HG03066 (cell line): ENCODE results near the gene NHS.

Source experiments
- ATAC-seq: cut with Tn5 transposase; IDR thresholded peaks from one replicate; pipeline ENCODE4 v1.9.1; 2021; ENCODE audit warnings: low read depth; ENCODE audit not compliant: unreplicated experiment

NHS gene

GRCh38 chrX:17706676-17707075 is 331.7 kb downstream of the NHS start:
- no peak for ATAC-seq

- no peak for ATAC-seq
Observed at GRCh38 chrX:17707731-17708130, 332.7 kb downstream of the NHS start.

- ATAC-seq = no peak
Observed at GRCh38 chrX:17710871-17711301, 335.9 kb downstream of the NHS start.

- ATAC-seq = no peak
Observed at GRCh38 chrX:17713288-17713687, 338.3 kb downstream of the NHS start.

- ATAC-seq = no peak
Observed at GRCh38 chrX:17718649-17719165, 343.7 kb downstream of the NHS start.

GRCh38 chrX:17719711-17720110 is 344.7 kb downstream of the NHS start:
- ATAC-seq = no peak

GRCh38 chrX:17721715-17722114 is 346.7 kb downstream of the NHS start:
- ATAC-seq = no peak

GRCh38 chrX:17725181-17725580 is 350.2 kb downstream of the NHS start:
- ATAC-seq = no peak

- ATAC-seq = no peak
Observed at GRCh38 chrX:17732138-17732783, 357.3 kb downstream of the NHS start.

GRCh38 chrX:17735406-17735805 is 360.4 kb downstream of the NHS start:
- ATAC-seq = no peak

GRCh38 chrX:17736478-17736855 is 361.5 kb downstream of the NHS start:
- ATAC-seq = no peak

GRCh38 chrX:17736856-17737709 is 362.1 kb downstream of the NHS start, which contains the start of gene SCML1:
Gene SCML1 (plus strand): TSS chrX:17737493. CDS start chrX:17744187, 6,694 bp downstream.
- ATAC-seq = peak; percentile 74

- ATAC-seq = peak; percentile 4
Observed at GRCh38 chrX:17737710-17737985, 362.6 kb downstream of the NHS start.

GRCh38 chrX:17737986-17738713 is 363.1 kb downstream of the NHS start:
- no peak for ATAC-seq

- ATAC-seq = no peak
Observed at GRCh38 chrX:17738737-17739535, 363.9 kb downstream of the NHS start.

GRCh38 chrX:17740137-17741122 is 365.4 kb downstream of the NHS start:
- ATAC-seq = no peak

GRCh38 chrX:17741123-17741511 is 366.1 kb downstream of the NHS start:
- ATAC-seq = no peak

- no peak for ATAC-seq
Observed at GRCh38 chrX:17743913-17744312, 368.9 kb downstream of the NHS start.

- ATAC-seq = no peak
Observed at GRCh38 chrX:17744896-17745523, 370.0 kb downstream of the NHS start.
